Head of caudate nucleus (tissue), 42 donors: ENCODE measurements around the gene CACNA1S.

Source experiments
- DNase-seq, 42 donors: peaks; one replicate each; pipeline versions ENCODE4 v3.0.0 to v3.0.0-alpha.2; 2020 to 2021; ENCODE audit warnings: mixed read lengths in 7 of 42
- intact Hi-C: fragments of 100-400 bp; cut with DNase I; formaldehyde crosslinking; loops from one replicate; pipeline ENCODE4 v1.15.0; 2022

Gene CACNA1S

DNA sequence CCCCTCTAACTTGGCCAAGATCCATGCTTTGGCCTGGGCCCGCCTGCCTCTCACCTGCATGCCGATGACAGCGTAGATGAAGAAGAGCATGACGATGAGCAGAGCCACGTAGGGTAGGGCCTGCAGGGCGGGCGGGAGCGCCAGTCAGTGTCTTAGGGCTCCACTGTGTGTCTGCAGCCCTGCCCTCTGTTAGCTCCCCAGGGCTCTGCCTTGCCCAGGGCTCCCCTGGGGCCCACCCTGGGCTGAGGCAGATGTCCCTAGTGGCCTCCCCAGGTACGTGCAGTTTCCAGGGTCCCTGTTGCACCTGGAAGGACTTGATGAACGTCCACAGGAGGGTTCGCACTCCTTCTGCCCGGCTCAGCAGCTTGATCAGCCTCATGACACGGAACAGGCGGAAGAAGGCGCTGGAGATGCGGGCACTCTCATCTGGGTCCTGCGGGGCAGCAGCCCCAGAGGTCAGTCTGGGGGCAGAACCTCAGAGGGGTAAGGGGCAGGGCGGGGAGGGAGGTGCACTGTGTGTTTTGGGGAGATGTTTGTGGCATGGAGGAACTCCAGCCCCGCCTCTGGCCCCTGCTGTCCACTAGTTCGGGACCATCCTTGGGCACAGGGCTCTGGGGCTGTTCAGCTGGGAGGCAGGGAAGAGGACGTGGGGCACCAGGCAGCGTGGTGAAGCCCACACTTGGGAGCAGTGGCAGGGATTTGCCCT is 58.9 kb downstream of the CACNA1S start:
- no peak for DNase-seq
- intact Hi-C loops: no loop called here

DNA sequence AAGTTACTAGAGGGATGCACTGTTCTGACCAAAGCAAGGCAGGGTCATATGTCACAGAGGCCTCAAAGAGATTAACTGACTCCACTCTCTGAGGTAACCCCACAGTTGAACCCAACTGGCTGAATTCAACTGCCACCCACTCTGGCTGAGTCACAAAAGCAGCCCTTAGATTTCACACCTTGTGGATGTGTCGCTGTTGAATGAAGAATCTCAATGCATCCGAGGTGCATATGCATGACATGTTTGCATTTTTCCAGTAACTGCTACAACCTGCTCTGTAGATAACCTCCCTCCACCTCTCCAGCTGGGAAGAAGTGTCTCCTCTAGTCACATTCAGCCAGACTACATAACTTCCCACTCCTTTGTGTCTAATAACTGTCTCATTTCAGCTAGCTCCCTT is 60.8 kb downstream of the CACNA1S start:
- intact Hi-C loops: no loop called here

DNA sequence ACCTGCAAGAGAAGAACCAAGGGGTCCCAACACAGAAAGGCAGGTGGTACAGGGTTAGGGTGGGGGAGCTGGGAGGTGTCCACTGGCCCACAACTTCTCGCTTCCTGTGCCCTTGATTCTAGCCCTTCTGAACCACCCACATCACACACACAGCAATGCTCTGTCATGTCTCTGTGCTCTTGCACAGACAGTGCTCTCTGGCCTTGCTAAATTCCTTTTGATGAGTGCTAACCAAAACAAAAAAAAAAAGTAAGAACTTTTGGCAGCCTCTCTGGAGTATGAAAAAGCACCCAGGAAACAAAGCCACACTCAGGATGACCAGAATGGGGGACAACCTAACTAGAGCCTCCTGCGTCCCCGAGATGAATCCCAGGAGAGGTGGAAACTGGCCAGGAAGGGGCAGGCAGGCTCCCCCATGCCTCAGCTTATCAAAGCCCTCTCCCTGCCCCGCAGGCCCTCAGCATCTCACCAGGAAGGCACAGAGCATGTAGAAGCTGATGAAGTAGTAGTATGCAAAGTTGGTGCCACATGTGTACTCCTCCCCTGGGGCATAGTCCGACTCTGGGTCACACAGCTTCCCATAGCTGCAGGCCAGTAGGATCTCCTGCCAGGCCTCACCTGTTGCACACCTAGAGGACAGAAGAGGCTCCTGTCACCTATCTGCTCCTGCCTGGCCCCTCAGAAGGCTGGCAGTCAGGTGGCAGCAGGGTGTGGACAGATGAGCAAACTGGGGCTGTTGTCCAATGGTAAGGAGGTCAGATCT is 61.5 kb downstream of the CACNA1S start:
- no peak for DNase-seq
- intact Hi-C loops: no loop called here

More for the DNA sequence above, 60.8 kb downstream of the CACNA1S start:
- DNase-seq: peak in 30 of 42 donors; percentile 17 to 84 (median 50)

DNA sequence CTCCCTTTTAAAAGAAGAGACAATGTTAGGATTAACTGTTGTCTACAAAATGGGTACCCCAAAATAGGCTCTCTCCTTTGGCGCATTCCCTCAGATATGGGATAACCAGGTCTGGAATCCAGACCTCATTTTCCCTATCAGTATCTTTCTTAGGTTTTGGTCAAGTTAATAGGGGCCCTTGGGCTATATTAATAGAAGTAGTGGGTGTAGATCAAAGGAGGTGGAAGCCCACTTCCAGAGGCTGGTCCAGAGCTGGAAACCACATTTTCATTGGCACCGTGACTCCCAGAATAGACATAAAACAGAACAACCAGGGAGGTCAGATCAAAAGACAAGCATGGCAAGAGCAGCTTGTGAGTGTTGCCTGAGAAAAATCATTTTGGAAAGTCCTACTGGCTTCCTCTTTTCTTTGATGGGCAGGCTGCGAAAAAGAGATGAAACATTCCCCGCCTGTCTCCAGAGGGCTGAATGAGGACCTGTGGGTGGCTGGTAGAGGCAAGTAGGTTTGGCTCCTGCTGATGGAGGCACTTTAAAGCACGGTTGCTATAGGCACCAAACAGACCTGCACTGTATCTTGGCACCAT is 62.9 kb downstream of the CACNA1S start:
- intact Hi-C loops: loop anchor here (10.0 kb wide), 1 partner anchor 65 kb away; the partner anchor contains the start of gene CACNA1S

DNA sequence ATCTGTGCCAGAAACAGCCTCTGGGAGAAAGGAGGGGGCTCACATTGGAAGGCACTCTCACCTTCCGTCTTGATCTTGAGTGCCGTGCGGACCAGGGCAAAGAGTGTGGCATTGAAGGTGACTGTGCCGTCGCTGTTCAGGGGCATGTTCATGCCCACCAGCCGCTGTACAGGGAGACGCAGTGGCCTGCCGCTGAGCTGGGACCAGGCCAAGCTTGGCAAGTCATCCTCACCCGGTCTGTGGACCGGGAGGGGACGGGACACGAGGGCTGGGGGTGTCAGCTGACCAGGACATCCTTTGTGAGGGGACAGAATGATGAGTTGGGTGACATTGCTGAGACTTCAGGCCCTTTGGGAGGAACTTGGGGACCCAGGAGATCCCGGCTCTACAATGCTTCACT is 63.7 kb downstream of the CACNA1S start:
- no peak for DNase-seq
- intact Hi-C loops: loop anchor here (10.0 kb wide), 1 partner anchor 66 kb away; the partner anchor contains the start of gene CACNA1S

More for the DNA sequence above, 62.9 kb downstream of the CACNA1S start:
- DNase-seq: peak in 3 of 42 donors; percentile 26 to 57 (median 49)

DNA sequence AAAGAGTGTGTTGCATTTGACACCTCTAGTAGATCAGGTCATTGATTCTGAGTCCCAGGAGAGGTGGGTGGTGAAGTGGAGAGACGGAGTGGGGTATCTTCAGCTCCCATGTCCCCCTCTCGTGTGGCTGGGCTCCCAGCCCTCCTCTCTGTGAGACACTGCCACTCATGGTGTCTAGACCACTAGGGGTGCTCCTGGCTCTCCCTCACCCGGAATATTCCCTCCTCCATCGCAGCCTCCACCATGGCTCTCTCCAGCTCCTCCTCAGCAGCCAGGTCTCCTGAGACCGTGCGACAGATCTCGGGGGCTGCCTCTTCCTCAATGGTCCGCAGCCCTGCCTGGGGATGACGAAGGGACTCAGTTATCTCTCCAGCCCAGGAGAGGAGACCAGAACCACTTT is 68.1 kb downstream of the CACNA1S start:
- DNase-seq: no peak
- intact Hi-C loops: loop anchor here (10.0 kb wide), 1 partner anchor 71 kb away; the partner anchor contains the start of gene CACNA1S

DNA sequence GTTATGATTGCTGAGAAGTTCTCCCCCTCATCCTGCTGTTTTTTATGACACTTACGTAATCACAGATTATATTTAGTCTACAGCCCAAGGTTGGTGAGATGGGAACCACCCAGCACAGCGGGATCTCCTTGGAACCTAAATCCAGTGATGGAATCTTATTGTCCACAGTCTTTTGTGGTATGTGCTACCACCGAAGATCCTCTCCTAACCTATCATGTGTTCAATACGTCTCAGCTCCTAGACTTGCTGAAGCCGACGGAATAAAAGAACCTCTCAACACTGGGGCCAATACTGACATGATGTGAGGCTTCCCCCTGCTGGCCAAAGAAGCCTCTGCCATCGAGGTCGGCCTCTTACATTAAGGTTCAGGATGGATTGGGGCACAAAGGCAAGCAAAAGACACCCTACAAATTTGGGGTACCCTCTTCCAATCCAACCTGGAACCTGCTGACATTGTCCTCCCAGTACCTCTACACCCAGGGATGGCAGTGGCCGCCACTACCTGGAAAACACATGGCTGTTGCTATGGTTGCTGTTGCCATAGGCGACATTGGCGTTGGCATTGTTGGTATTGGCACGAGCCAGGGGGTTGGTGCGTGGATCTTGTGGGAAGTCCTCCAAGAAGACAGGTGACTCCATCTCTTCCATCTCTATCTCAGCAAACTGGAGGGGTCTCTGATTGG is 69.3 kb downstream of the CACNA1S start:
- intact Hi-C loops: loop anchor here (2.0 to 10.0 kb wide), 2 partner anchors 70 to 72 kb away; partner anchors contain the start of gene CACNA1S
- DNase-seq: peak; percentile 54 to 91 (median 80)

DNA sequence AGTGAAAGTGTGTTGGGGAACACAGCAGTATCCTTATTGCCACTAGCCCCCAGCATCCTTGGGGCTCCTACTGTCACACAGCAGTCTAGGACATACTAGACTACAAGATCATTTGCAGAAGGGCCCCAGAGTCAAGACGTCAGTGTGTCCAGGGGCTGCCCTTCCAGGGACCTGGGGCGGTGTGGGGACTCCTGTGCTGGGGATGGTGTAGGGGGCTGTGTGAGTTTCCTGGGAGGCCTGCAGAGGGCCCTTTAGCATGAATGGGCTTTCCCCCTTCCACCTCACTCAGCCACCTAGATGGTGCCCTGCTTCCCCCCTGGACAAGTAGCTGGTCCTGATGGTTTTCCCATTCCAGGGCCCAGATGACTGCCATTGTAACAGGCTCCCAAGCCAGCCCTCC is 71.2 kb downstream of the CACNA1S start:
- intact Hi-C loops: loop anchor here (10.0 kb wide), 1 partner anchor 74 kb away; the partner anchor contains the start of gene CACNA1S
- DNase-seq: no peak

DNA sequence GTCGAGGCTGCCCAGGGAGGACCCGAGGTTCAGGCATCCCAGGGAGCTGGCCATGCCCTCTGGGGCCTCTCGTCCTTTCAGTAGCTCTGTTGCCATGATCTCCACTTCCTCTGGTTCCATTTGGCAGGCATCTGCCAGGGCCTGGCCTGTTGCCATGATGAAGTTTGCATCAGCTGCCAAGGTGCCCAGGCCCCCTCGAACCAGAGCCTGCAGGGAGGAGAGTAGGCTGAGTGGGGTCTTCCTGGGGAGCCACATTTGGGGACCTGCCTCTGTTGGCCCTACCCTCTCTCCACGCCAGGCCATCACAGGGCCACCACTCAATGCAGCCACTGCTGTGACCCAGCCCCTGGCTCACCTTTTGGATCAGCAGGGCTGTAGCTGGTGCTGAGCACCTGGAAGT is 72.3 kb downstream of the CACNA1S start:
- intact Hi-C loops: loop anchor here (10.0 kb wide), 1 partner anchor 75 kb away; the partner anchor contains the start of gene CACNA1S
- no peak for DNase-seq

DNA sequence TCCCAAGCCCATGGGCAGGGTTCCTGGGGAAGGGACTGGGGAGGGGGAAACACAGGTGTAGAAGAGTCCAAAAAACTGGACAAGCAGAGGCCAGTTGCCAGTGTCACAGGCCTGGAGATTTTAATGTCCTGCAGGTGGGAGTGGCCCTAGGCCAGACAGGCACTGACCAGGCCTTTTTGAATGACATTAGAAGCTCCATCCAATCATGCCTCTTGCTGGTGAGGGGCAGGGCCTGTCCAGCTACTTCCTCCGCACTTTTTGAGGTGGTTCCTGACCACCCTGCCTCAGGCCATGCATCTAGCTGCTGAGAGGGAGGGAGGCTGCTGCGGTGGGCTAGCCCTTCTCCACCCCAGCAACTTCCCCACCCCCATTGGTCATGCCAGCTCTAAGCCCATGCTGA is 72.8 kb downstream of the CACNA1S start:
- intact Hi-C loops: no loop called here
- no peak for DNase-seq

DNA sequence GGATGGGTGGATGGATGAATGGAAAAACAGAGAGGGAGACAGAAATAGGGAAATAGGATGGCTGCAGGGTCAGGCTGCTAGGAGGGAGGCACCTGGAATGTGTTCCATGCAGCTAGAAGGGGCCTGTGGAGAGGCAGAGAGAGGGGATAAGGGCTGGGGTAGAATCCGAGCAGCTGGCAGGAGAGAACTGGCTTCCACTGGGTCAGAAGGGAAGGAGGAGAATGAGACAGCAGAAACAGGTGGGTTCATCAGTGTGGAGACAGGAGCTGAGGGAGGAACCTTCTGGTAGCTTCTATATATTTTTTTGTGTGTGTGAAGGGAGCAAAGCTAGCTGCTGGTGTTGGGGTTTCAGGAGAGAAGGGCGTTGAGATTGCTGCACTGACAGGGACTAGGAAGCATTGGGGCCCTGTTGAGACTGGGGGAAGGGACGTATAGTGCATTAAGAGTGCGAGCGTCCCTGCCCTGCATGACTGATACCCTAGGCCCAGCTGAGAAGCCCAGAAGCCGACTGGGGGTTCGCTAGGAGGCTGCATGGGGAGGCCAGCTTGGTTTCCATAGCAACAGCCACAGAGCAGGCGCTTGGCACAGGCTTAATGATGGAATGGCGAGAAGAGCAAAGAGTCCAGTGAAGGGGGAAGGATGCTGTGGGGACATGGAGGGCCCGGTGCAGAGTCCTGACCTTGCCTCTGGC is 73.9 kb downstream of the CACNA1S start:
- intact Hi-C loops: no loop called here
- DNase-seq: peak in 3 of 42 donors; percentile 19 to 52 (median 33)

DNA sequence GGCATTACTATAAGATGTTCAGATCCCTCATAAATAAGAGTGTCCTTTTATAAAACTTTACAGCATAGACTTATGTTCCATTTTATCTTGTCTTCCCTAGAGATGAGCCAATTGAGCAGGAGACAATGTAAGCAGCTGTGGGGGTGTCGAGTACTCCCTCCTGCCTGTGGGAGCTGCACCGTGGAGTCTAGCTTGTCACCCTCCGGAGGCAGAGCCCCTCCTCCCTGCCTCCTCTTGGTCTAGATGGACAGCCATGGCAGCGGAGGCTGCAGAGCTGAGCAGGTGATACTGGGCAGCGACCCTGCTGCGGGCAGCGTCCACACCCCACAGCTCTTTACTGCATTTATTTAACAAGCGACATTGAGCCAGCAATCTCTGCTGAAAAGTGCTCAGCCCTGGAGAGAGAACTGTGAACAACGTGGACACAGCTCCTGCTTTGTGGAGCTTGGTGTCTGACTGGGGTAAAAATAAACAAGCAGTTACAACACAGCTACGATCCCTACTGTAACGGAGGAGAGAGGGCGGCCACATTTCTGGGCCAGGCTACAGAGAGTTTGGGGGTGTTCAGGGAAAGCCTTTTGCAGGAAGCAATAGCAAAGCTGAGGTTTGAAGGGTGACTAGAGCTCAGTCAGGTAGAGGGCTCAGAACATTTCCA is 75.9 kb downstream of the CACNA1S start:
- intact Hi-C loops: no loop called here
- peak in 14 of 42 donors; percentile 26 to 73 (median 48) for DNase-seq

DNA sequence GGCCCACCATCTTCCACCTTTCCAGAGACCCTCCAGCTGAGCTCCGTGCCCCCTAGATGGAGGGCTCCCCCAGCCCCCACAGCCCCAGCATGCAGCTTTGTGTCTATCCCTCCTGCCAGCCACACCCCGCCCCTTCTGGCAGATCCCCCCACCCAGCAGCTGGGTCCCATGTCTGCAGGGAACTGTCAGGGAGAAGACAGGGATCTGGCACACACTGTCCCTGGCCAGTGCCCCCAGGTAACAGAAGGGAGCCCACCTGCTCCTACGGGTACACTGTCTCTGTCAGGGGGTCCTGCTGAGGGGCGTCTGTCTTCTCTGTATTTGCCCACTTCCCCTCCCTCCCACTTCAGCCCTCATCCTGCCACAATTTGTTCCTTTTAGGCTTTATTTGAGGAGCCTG is 77.6 kb downstream of the CACNA1S start:
- no peak for DNase-seq
- intact Hi-C loops: no loop called here

DNA sequence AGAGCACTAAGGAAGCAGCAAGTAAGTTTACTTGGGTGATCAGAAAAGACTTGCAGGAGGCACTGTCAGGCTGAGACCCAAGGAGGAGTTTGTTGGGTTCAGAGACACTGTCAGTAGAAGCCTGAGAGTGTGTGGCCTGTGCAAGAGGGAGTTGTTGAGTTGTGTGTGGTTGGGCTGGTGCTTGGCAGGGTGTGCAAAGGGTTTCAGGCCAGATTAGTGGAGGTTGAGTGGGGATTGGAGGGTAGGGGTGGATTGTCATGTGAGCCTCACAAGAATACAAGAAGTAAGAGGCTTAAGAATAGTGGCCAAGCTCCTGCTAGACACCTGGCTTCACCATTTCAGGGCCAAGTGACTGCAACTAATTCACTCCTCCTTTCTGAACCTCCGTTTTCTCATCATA is 79.8 kb downstream of the CACNA1S start:
- DNase-seq: no peak
- intact Hi-C loops: no loop called here

DNA sequence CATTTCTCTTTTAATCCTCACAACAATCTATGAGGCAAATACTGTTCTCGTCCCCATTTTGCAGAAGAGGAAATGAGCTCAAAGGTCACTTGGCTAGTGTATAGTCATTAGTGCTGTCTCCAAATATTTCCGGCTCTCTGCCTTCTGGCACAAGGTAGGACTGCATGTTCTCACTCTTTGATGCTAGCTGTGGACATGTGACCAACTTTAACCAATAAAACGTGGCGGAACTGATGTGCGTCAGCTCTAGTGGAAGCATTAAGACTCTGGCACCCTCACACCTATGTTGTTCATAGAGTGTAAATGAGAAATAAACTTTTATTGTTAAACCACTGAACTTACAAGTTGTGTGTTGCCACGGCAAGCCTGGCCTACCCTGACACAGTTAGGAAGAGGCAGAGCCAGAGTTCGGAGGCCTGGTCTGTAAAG is 83.8 kb downstream of the CACNA1S start:
- intact Hi-C loops: no loop called here
- peak in 13 of 42 donors; percentile 37 to 79 (median 53) for DNase-seq

DNA sequence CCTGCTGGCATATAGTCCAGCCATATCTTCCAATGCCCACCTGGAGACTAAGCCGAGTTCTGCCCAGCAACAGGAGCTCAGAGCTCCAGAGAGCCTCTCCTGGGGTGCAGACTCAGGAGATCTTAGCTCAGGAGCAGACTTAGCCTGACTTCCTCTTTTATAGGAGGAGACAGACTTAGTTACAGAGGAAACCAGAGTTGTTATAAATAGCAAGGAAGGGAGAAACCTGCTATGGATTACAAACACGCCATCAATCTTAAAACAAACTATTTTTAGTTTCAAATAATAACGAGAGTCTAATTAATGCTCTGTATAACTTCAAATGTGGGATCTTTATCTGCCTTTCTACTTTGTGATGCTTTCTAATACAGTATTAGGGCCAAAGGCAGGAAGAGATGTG is 85.4 kb downstream of the CACNA1S start:
- intact Hi-C loops: no loop called here
- DNase-seq: no peak

DNA sequence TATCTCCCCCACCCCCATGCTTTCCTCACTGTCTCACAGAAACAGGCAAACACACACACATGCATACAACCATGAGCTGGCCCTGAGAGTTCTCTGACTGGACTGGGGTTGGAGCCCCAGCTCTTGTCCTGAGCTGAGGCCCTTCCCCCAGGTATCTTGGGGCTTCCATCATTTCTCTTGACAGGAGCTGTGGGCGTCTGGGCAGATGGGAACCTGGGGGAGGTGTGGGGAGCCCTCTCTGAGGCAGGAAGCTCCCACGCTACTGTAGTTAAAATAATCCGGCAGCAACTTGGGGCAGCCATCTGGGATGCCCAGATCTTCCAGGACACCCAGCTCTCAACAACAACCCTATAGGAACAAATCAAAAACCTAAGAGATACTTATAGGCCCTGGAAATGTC is 86.0 kb downstream of the CACNA1S start:
- DNase-seq: no peak
- intact Hi-C loops: no loop called here

DNA sequence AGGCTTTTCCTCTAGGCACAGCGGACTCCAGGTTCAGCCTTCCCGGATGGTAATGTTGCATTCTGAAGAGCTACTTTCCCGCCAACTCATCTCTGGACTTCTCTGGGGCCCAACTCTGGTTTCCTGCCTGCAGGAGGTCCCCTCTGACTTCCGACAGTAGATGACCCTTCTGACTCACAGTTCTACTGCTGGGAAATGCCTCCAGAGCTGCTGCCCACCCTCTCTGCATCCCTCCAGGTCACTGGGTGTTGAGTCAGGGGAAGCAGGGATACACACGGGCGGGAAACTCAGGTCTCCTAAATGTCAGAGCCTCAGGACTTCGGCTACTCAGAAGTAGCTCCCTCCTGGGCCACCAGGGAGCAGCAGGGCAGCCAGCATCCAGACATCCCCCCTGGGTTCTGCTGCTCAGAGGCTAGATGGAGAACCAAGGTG is 86.6 kb downstream of the CACNA1S start:
- DNase-seq: peak in 4 of 42 donors; percentile 21 to 62 (median 30)

More for the DNA sequence above, 86.6 kb downstream of the CACNA1S start:
- intact Hi-C loops: no loop called here
